SKM-1 treated with dmso at 0.1 percent for 144 hours (cell line): ENCODE data around the gene PLPP2.

Source experiments
- DNase-seq: peaks from one replicate; lab custom pipeline; 2025; ENCODE audit not compliant: unreplicated experiment; lab: John Stamatoyannopoulos, UW

Gene PLPP2

GRCh38 chr19:291006-291521 lies at the start of gene PLPP2:
TSS of gene PLPP2 (minus strand) at chr19:291403. CDS start at chr19:291336, 67 bp downstream.
- DNase-seq: no peak

- no peak for DNase-seq
Observed at GRCh38 chr19:340620-341385, 49.6 kb upstream of the PLPP2 start.

GRCh38 chr19:339262-339887 lies 48.2 kb upstream of the PLPP2 start:
- no peak for DNase-seq

GRCh38 chr19:338421-338820 lies 47.2 kb upstream of the PLPP2 start:
- peak; percentile 71 for DNase-seq

GRCh38 chr19:336067-336614 lies 44.9 kb upstream of the PLPP2 start:
- DNase-seq: no peak

- DNase-seq: no peak
Observed at GRCh38 chr19:335486-336066, 44.4 kb upstream of the PLPP2 start.

- no peak for DNase-seq
Observed at GRCh38 chr19:335072-335471, 43.9 kb upstream of the PLPP2 start.

- no peak for DNase-seq
Observed at GRCh38 chr19:334296-335071, 43.3 kb upstream of the PLPP2 start.

GRCh38 chr19:330503-330902 lies 39.3 kb upstream of the PLPP2 start:
- no peak for DNase-seq

GRCh38 chr19:329876-330275 lies 38.7 kb upstream of the PLPP2 start:
- DNase-seq: no peak

GRCh38 chr19:328025-328505 lies 36.9 kb upstream of the PLPP2 start:
- no peak for DNase-seq

- DNase-seq: no peak
Observed at GRCh38 chr19:327291-328024, 36.3 kb upstream of the PLPP2 start.

- no peak for DNase-seq
Observed at GRCh38 chr19:326871-327270, 35.7 kb upstream of the PLPP2 start.

GRCh38 chr19:325937-326565 lies 34.8 kb upstream of the PLPP2 start:
- no peak for DNase-seq

- no peak for DNase-seq
Observed at GRCh38 chr19:325173-325936, 34.2 kb upstream of the PLPP2 start.

GRCh38 chr19:324716-325115 lies 33.5 kb upstream of the PLPP2 start:
- no peak for DNase-seq

- no peak for DNase-seq
Observed at GRCh38 chr19:322616-323015, 31.4 kb upstream of the PLPP2 start.

GRCh38 chr19:318509-318774 lies 27.2 kb upstream of the PLPP2 start:
- DNase-seq: no peak
